Measurements from ENCODE around the gene DPY30. TPM values are rescaled to one million over a fixed set of nuclear protein-coding genes. Genes with fewer than 3 reads are reported as not detected.

DPY30 gene
- total RNA-seq, 6 donors from 2014 or later = 10.1 to 92.8 (median 51.7) TPM

GRCh38 chr2:31986906-31987305 is 52.7 kb downstream of the DPY30 start:
- TF ChIP-seq POLR2AphosphoS5 (IDR thresholded peaks at IDR 0.05) = no peak
- no peak for TF ChIP-seq POLR2A (IDR thresholded peaks at IDR 0.05)
- TF ChIP-seq CTCF (IDR thresholded peaks at IDR 0.05) = no peak
- no peak for TF ChIP-seq EP300 (IDR thresholded peaks at IDR 0.05)
- 83 to 87% methylated on average over 3 of the region's 3 CpGs for WGBS, 2 donors

GRCh38 chr2:31983762-31984467 is 55.7 kb downstream of the DPY30 start:
- 87 to 91% methylated on average over 5 of the region's 5 CpGs for WGBS, 2 donors
- ATAC-seq (ENCODE audit: low FRiP score in 2 of 2) = no peak
- DNase-seq = no peak

More at GRCh38 chr2:31986906-31987305, 52.7 kb downstream of the DPY30 start:
- Histone ChIP-seq H3K36me3 (no peaks in the 10 kb centered on the region), H3K27ac (no peak overlapping the region), H3K4me1 (peaks cover 0 to 8% (median 2%) of the 10 kb centered on the region in 4 donors), H3K4me3 (no peak overlapping the region), H3K27me3 (no peaks in the 10 kb centered on the region), H3K9me3 (no peaks in the 10 kb centered on the region)
- DNase-seq (no peak), ATAC-seq (ENCODE audit: low FRiP score in 2 of 2) (no peak)

GRCh38 chr2:31980674-31981356 is 58.8 kb downstream of the DPY30 start:
- WGBS, 2 donors = 57 to 66% methylated on average over 6 of the region's 6 CpGs
- Histone ChIP-seq H3K9me3 (no peaks in the 10 kb centered on the region), H3K27ac (no peak overlapping the region), H3K27me3 (no peaks in the 10 kb centered on the region), H3K4me1 (peaks cover 6 to 10% (median 10%) of the 10 kb centered on the region in 4 donors), H3K36me3 (no peaks in the 10 kb centered on the region), H3K4me3 (no peak overlapping the region)
- no peak for TF ChIP-seq POLR2AphosphoS5 (IDR thresholded peaks at IDR 0.05)
- TF ChIP-seq POLR2A (IDR thresholded peaks at IDR 0.05) = no peak
- TF ChIP-seq EP300 (IDR thresholded peaks at IDR 0.05) = no peak
- TF ChIP-seq CTCF (IDR thresholded peaks at IDR 0.05) = no peak
- no peak for DNase-seq
- ATAC-seq (ENCODE audit: low FRiP score in 2 of 2) = peak in 1 of 2 donors; percentile 81

More at GRCh38 chr2:31983762-31984467, 55.7 kb downstream of the DPY30 start:
- no peak overlapping the region for H3K4me3 ChIP-seq
- peaks cover 6 to 17% (median 12%) of the 10 kb centered on the region in 4 donors for H3K4me1 ChIP-seq
- H3K27ac ChIP-seq = no peak overlapping the region
- H3K9me3 ChIP-seq = no peaks in the 10 kb centered on the region
- TF ChIP-seq POLR2AphosphoS5 (IDR thresholded peaks at IDR 0.05) = no peak
- no peak for TF ChIP-seq EP300 (IDR thresholded peaks at IDR 0.05)
- no peak for TF ChIP-seq POLR2A (IDR thresholded peaks at IDR 0.05)
- TF ChIP-seq CTCF (IDR thresholded peaks at IDR 0.05) = no peak
- no peaks in the 10 kb centered on the region for H3K27me3 ChIP-seq
- no peaks in the 10 kb centered on the region for H3K36me3 ChIP-seq

- 89 to 91% methylated on average over 3 of the region's 3 CpGs for WGBS, 2 donors
- TF ChIP-seq POLR2A (IDR thresholded peaks at IDR 0.05) = no peak
- H3K4me3 ChIP-seq = no peak overlapping the region
Measured at GRCh38 chr2:31979956-31980355, 59.6 kb downstream of the DPY30 start.

GRCh38 chr2:31979018-31979417 is 60.6 kb downstream of the DPY30 start:
- H3K27me3 ChIP-seq = no peaks in the 10 kb centered on the region
- H3K4me1 ChIP-seq = peaks cover 6 to 10% (median 10%) of the 10 kb centered on the region in 4 donors
- no peak overlapping the region for H3K4me3 ChIP-seq
- TF ChIP-seq POLR2A (IDR thresholded peaks at IDR 0.05) = no peak
- TF ChIP-seq EP300 (IDR thresholded peaks at IDR 0.05) = no peak
- no peak for TF ChIP-seq POLR2AphosphoS5 (IDR thresholded peaks at IDR 0.05)
- no peak for TF ChIP-seq CTCF (IDR thresholded peaks at IDR 0.05)
- no peak for ATAC-seq (ENCODE audit: low FRiP score in 2 of 2)
- H3K36me3 ChIP-seq = no peaks in the 10 kb centered on the region
- H3K27ac ChIP-seq = no peak overlapping the region
- H3K9me3 ChIP-seq = no peaks in the 10 kb centered on the region
- 83 to 89% methylated on average over 3 of the region's 3 CpGs for WGBS, 2 donors
- DNase-seq = no peak

More at GRCh38 chr2:31979956-31980355, 59.6 kb downstream of the DPY30 start:
- H3K36me3 ChIP-seq = no peaks in the 10 kb centered on the region
- peaks cover 6 to 10% (median 10%) of the 10 kb centered on the region in 4 donors for H3K4me1 ChIP-seq
- no peaks in the 10 kb centered on the region for H3K9me3 ChIP-seq
- DNase-seq (no peak), ATAC-seq (ENCODE audit: low FRiP score in 2 of 2) (no peak)
- no peaks in the 10 kb centered on the region for H3K27me3 ChIP-seq
- no peak overlapping the region for H3K27ac ChIP-seq
